ENCODE measurements around the gene CHN1. TPM values are rescaled to one million over a fixed set of nuclear protein-coding genes. Genes with fewer than 3 reads are reported as not detected.

Gene CHN1
- polyA plus RNA-seq, 12 donors = 8.7 to 21.2 (median 14.5) TPM; not detected in 1

- no peak for DNase-seq
Observed at GRCh38 chr2:174925046-174925784, 80.0 kb downstream of the CHN1 start.

GRCh38 chr2:174924061-174924693 is 81.0 kb downstream of the CHN1 start:
- no peak for DNase-seq

GRCh38 chr2:174919947-174920595 is 85.1 kb downstream of the CHN1 start:
- DNase-seq = no peak

GRCh38 chr2:174918886-174919526 is 86.2 kb downstream of the CHN1 start:
- no peak for DNase-seq

GRCh38 chr2:174916270-174916930 is 88.8 kb downstream of the CHN1 start:
- DNase-seq = no peak

GRCh38 chr2:174914853-174915760 is 90.1 kb downstream of the CHN1 start:
- no peak for DNase-seq

GRCh38 chr2:174908284-174908683 is 96.9 kb downstream of the CHN1 start:
- no peak for DNase-seq

- no peak for DNase-seq
Observed at GRCh38 chr2:174903264-174903556, 102.0 kb downstream of the CHN1 start.

- no peak for DNase-seq
Observed at GRCh38 chr2:174902506-174903263, 102.5 kb downstream of the CHN1 start.

- DNase-seq = peak; percentile 19
Observed at GRCh38 chr2:174901075-174901474, 104.1 kb downstream of the CHN1 start.

GRCh38 chr2:174897286-174897685 is 107.9 kb downstream of the CHN1 start:
- no peak for DNase-seq

GRCh38 chr2:174893018-174893417 is 112.2 kb downstream of the CHN1 start:
- DNase-seq = no peak

GRCh38 chr2:174892546-174892945 is 112.6 kb downstream of the CHN1 start:
- no peak for DNase-seq

GRCh38 chr2:174888646-174889271 is 116.4 kb downstream of the CHN1 start:
- no peak for DNase-seq

GRCh38 chr2:174888146-174888545 is 117.0 kb downstream of the CHN1 start:
- no peak for DNase-seq

- no peak for DNase-seq
Observed at GRCh38 chr2:174882416-174882815, 122.8 kb downstream of the CHN1 start.

- DNase-seq = no peak
Observed at GRCh38 chr2:174881678-174882077, 123.5 kb downstream of the CHN1 start.

GRCh38 chr2:174878537-174879147 is 126.5 kb downstream of the CHN1 start:
- DNase-seq = peak; percentile 35

- DNase-seq = no peak
Observed at GRCh38 chr2:174877751-174878150, 127.4 kb downstream of the CHN1 start.
